K562 (cell line): ENCODE results near the gene NYNRIN. TPM values are rescaled to one million over a fixed set of nuclear protein-coding genes. Genes with fewer than 3 reads are reported as not detected.

ENCODE experiments used
- CC2D1A ChIP-seq: fragments of 450-650 bp; IDR thresholded peaks from 2 replicates; pipeline ENCODE4 v1.6.1; 2017; ENCODE audit warnings: mild to moderate bottlenecking
- CTCFL ChIP-seq: IDR thresholded peaks from 2 replicates; pipeline ENCODE4 v1.6.1; 2011; ENCODE audit warnings: borderline replicate concordance, low read depth, mild to moderate bottlenecking, moderate library complexity, low read length; ENCODE audit not compliant: insufficient read depth, poor library complexity, severe bottlenecking
- KDM5B ChIP-seq: fragments of 200-600 bp; sonication (generic); IDR thresholded peaks from 2 replicates; pipeline ENCODE4 v1.6.1; 2012; ENCODE audit warnings: low read depth, mild to moderate bottlenecking, moderate library complexity, low read length, control low read depth, inconsistent platforms; ENCODE audit not compliant: insufficient replicate concordance
- PATZ1 ChIP-seq: fragments of 250-450 bp; sonication (Bioruptor Pico); IDR thresholded peaks from 2 replicates; pipeline ENCODE4 v1.5.0; 2020; ENCODE audit warnings: mild to moderate bottlenecking, borderline replicate concordance
- POLR2G ChIP-seq: fragments of 200-400 bp; formaldehyde crosslinking; IDR thresholded peaks from 2 replicates; pipeline ENCODE4 v1.6.1; 2017; ENCODE audit warnings: low read depth, mild to moderate bottlenecking, antibody characterized with exemption, low read length, moderate library complexity
- RBFOX2 ChIP-seq: fragments of 200-400 bp; formaldehyde crosslinking; IDR thresholded peaks from 2 replicates; pipeline ENCODE4 v1.6.1; 2017; ENCODE audit warnings: low read depth, mild to moderate bottlenecking, low read length, moderate library complexity
- REST ChIP-seq, 2 experiments: fragments of 450-650 bp; formaldehyde crosslinking in 1 of 2; IDR thresholded peaks; 2 replicates each; pipeline versions ENCODE4 v1.4.0 to v1.6.1; 2014 to 2020; ENCODE audit warnings: mild to moderate bottlenecking in 2 of 2, borderline replicate concordance in 1 of 2, low read depth in 1 of 2
- RNF2 ChIP-seq: sonication (generic); IDR thresholded peaks from 2 replicates; pipeline ENCODE4 v1.6.1; 2016
- SREBF2 ChIP-seq: sonication (generic); formaldehyde crosslinking; IDR thresholded peaks from 2 replicates; pipeline ENCODE4 v1.4.0; 2020; ENCODE audit warnings: mild to moderate bottlenecking, missing genetic modification reagents
- XRCC4 ChIP-seq: IDR thresholded peaks from one replicate; pipeline ENCODE4 v1.6.1; 2011; ENCODE audit not compliant: insufficient read depth, insufficient read length; ENCODE audit errors: extremely low read depth
- YY1 ChIP-seq, 3 experiments: IDR thresholded peaks; 2 replicates each; pipeline ENCODE4 v1.6.1; 2011; ENCODE audit warnings: low read length in 2 of 3, mild to moderate bottlenecking in 2 of 3, moderate library complexity in 2 of 3, borderline replicate concordance in 1 of 3, control low read depth in 1 of 3, low read depth in 1 of 3; ENCODE audit not compliant: insufficient read depth in 3 of 3, insufficient replicate concordance in 2 of 3, control insufficient read depth in 1 of 3, insufficient read length in 1 of 3; ENCODE audit errors: extremely low read depth in 1 of 3
- ZFP36 ChIP-seq: fragments of 150-350 bp; IDR thresholded peaks from 2 replicates; pipeline ENCODE4 v1.6.1; 2018; ENCODE audit warnings: low read length, low read depth; ENCODE audit not compliant: partially characterized antibody
- polyA plus RNA-seq, 8 experiments: library from polyadenylated mRNA; depleted of rRNA in 4 of 8; stranded (reverse) in 5 of 8; unstranded in 3 of 8; fragments of >200 nt; fragmentation: Nextera tagmentation in 2 of 8; fragmentation: Illumina TruSeq in 1 of 8; extraction: Ambion mirVana in 2 of 8; extraction: Trizol in 1 of 8; gene quantifications; 2 replicates each; pipeline versions ENCODE4 v1.2.1 to v1.2.3, GENCODE V29; 2011 to 2014; ENCODE audit warnings: inconsistent platforms in 1 of 8, missing spikeins in 1 of 8
- total RNA-seq, 7 experiments: library from RNA; depleted of rRNA in 6 of 7; stranded (reverse); fragments of >200 nt in 6 of 7; fragmentation: Illumina TruSeq in 2 of 7; extraction: Trizol in 2 of 7; gene quantifications; 2 replicates each; pipeline versions ENCODE4 v1.2.1 to v1.2.3, GENCODE V29; 2011 to 2021; ENCODE audit warnings: low replicate concordance in 1 of 7

Gene NYNRIN
- total and polyA plus RNA-seq, 9 of the 15 experiments (the other 6 are each of a cell fraction or from before 2014, with no cell fraction given) = 0.04 to 1.2 (median 0.28) TPM

GRCh38 chr14:24430143-24430681 is 31.4 kb downstream of the NYNRIN start (continued):
- TF ChIP-seq PATZ1 (no peak), RBFOX2 (peak; percentile 71), ZFP36 (no peak), XRCC4 (no peak), CC2D1A (no peak), YY1 (IDR thresholded peaks at IDR 0.05; ENCODE audit: borderline replicate concordance in 1 of 3, control insufficient read depth in 1 of 3, extremely low read depth in 1 of 3, insufficient read depth in 3 of 3, insufficient read length in 1 of 3, insufficient replicate concordance in 2 of 3, low read depth in 1 of 3, low read length in 2 of 3) (peak in 1 of 3 experiments; percentile 51), KDM5B (peak; percentile 41), CTCFL (no peak), POLR2G (0 out of 2 replicates have a peak, but pooled peaks have one; percentile 37), REST (IDR thresholded peaks at IDR 0.05; ENCODE audit: borderline replicate concordance) (no peak), REST (CRISPR knock-in tag; IDR thresholded peaks at IDR 0.05; ENCODE audit: low read depth) (no peak), RNF2 (0 out of 2 replicates have a peak, but pooled peaks have one; percentile 8), SREBF2 (CRISPR knock-in tag) (no peak)
